ENCODE data around the gene TRIM37.

Gene TRIM37

DNA sequence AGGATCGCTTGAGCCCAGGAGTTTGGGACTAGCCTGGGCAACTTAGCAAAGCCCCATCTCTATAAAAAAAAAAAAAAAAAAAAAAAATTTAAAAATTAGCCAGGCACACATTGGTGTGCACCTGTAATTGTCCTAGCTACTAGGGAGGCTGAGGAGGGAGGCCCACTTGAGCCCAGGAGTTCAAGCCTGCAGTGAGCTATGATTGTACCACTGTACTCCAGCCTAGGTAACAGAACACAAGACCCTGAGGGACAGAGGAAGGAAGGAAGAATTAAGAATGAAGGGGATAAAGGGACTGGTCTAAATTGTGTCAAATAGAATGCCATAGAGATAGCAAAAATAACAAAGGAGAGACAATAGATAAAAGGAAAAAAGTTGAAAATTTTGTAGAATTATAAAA is 102.8 kb downstream of the TRIM37 start:
- TF ChIP-seq, protein P1, sequence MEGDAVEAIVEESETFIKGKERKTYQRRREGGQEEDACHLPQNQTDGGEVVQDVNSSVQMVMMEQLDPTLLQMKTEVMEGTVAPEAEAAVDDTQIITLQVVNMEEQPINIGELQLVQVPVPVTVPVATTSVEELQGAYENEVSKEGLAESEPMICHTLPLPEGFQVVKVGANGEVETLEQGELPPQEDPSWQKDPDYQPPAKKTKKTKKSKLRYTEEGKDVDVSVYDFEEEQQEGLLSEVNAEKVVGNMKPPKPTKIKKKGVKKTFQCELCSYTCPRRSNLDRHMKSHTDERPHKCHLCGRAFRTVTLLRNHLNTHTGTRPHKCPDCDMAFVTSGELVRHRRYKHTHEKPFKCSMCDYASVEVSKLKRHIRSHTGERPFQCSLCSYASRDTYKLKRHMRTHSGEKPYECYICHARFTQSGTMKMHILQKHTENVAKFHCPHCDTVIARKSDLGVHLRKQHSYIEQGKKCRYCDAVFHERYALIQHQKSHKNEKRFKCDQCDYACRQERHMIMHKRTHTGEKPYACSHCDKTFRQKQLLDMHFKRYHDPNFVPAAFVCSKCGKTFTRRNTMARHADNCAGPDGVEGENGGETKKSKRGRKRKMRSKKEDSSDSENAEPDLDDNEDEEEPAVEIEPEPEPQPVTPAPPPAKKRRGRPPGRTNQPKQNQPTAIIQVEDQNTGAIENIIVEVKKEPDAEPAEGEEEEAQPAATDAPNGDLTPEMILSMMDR (IDR thresholded peaks at IDR 0.05; ENCODE audit: borderline replicate concordance, insufficient read depth, low read depth, low read length) = no peak

GRCh38 chr17:59002848-59003247 is 103.8 kb downstream of the TRIM37 start:
- H3K4me3 ChIP-seq (ENCODE audit: low read depth, low read length) = no peak overlapping the region
- TF ChIP-seq, protein P1 (IDR thresholded peaks at IDR 0.05; ENCODE audit: borderline replicate concordance, insufficient read depth, low read depth, low read length) = no peak

More for the DNA sequence above, 102.8 kb downstream of the TRIM37 start:
- no peak overlapping the region for H3K4me3 ChIP-seq (ENCODE audit: low read depth, low read length)

DNA sequence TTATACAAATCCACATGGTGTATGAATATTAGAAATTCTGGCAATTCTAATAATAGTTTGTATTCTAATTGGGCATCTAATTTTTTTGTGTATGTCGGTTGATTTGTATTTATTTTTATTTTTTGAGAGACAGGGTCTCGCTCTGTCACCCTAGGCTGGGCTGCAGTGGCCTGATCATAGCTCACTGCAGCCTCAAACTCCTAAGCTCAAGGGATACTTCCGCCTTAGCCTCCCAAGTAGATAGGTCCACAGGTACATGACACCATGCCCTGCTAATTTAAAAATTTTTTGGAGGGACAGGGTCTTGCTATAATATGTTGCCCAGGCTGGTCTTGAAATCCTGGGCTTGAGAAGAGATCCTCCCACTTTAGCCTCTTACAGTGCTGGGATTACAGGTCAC is 104.6 kb downstream of the TRIM37 start:
- TF ChIP-seq, protein P1 (IDR thresholded peaks at IDR 0.05; ENCODE audit: borderline replicate concordance, insufficient read depth, low read depth, low read length) = no peak
- no peak overlapping the region for H3K4me3 ChIP-seq (ENCODE audit: low read depth, low read length)

- no peak overlapping the region for H3K4me3 ChIP-seq (ENCODE audit: low read depth, low read length)
Measured at GRCh38 chr17:59001158-59001814, 105.4 kb downstream of the TRIM37 start.

DNA sequence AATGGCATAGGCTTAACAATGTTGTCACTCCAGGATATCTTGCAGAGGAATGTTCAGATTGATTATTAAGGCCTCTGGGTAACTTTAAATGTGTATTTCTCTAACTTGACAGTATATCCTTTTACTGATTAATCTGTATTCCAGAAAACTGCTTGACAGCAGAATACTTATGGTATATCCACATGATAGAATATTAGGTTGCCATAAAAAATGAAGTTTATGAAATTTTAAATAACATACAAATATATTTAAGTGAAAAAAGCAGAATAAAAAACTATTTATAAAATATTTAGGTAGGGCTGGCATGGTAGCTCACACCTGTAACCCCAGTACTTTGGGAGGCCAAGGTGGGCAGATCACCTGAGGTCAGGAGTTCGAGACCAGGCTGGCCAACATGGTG is 106.7 kb downstream of the TRIM37 start:
- TF ChIP-seq, protein P1 (IDR thresholded peaks at IDR 0.05; ENCODE audit: borderline replicate concordance, insufficient read depth, low read depth, low read length) = no peak
- no peak overlapping the region for H3K4me3 ChIP-seq (ENCODE audit: low read depth, low read length)

More at GRCh38 chr17:59001158-59001814, 105.4 kb downstream of the TRIM37 start:
- TF ChIP-seq, protein P1 (IDR thresholded peaks at IDR 0.05; ENCODE audit: borderline replicate concordance, insufficient read depth, low read depth, low read length) = no peak

DNA sequence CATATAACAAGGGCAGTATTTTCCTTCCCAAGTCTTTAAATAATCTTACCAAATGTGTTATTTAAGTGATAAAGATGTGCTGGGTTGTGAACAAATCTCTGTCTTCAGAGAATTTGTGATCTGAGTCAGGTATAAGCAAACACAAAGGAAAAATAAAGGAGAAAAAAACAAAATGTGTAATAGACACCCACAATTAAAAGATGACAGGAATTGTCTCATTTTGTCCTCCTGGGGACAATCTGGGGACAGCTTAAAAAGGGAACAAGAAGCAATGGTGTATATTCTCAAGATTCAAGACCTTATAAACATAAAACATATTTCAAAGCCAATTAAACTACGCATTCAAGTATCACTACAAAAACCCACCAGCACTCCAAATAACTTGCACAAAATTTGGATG is 107.2 kb downstream of the TRIM37 start:
- TF ChIP-seq, protein P1 (IDR thresholded peaks at IDR 0.05; ENCODE audit: borderline replicate concordance, insufficient read depth, low read depth, low read length) = no peak
- no peak overlapping the region for H3K4me3 ChIP-seq (ENCODE audit: low read depth, low read length)

DNA sequence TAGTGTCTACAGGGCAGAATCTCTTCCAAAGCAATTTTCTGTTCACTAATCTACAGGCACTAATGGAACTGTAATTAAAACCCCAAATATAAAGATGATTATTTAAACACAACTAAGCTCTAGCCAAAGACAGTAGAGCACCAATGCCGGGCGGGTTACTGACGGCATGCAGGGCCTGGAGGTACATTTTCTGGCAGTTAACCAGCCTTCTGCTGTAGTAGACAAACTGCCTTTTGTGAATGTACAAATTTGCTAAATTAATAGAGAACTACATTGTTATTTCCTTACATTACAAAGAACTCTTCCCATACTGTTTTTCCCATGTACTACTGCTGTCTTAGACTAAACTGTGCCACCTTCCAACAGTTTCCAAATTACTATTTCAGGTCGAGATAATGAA is 107.8 kb downstream of the TRIM37 start:
- TF ChIP-seq, protein P1 (IDR thresholded peaks at IDR 0.05; ENCODE audit: borderline replicate concordance, insufficient read depth, low read depth, low read length) = no peak

More for the DNA sequence above, 107.8 kb downstream of the TRIM37 start:
- no peak overlapping the region for H3K4me3 ChIP-seq (ENCODE audit: low read depth, low read length)
